Epithelial cell of esophagus (primary cell): Measurements from ENCODE around the gene KRT74.
A peak's percentile ranks its signal among the peaks of the same experiment; 100 is the strongest.

Source experiments
- DNase-seq: peaks from one replicate; pipeline ENCODE4 v3.0.0; 2010; ENCODE audit warnings: low read depth
- H3K4me3 ChIP-seq: 2 replicates; pipeline ENCODE4 v1.5.1; 2011; ENCODE audit warnings: mild to moderate bottlenecking, low read length, control low read depth
- CTCF ChIP-seq: IDR thresholded peaks from 2 replicates; pipeline ENCODE4 v1.5.1; 2011; ENCODE audit warnings: low read depth, mild to moderate bottlenecking, low read length, control low read depth, inconsistent platforms; ENCODE audit not compliant: insufficient read depth; ENCODE audit errors: missing control alignments

Gene KRT74

GRCh38 chr12:52591521-52591920 is 17.9 kb upstream of the KRT74 start:
- DNase-seq = no peak
- no peak overlapping the region for H3K4me3 ChIP-seq
- TF ChIP-seq CTCF = no peak

- no peak for DNase-seq
- TF ChIP-seq CTCF = no peak
- no peak overlapping the region for H3K4me3 ChIP-seq
These were observed 16.4 kb upstream of the KRT74 start for GRCh38 chr12:52590021-52590420.

- DNase-seq = no peak
- H3K4me3 ChIP-seq = no peak overlapping the region
- no peak for TF ChIP-seq CTCF
These were observed 13.9 kb upstream of the KRT74 start for GRCh38 chr12:52587563-52587962.

GRCh38 chr12:52585946-52586345 is 12.3 kb upstream of the KRT74 start:
- DNase-seq = no peak
- H3K4me3 ChIP-seq = no peak overlapping the region
- TF ChIP-seq CTCF = no peak

GRCh38 chr12:52585066-52585465 is 11.4 kb upstream of the KRT74 start:
- no peak for TF ChIP-seq CTCF
- DNase-seq = no peak
- H3K4me3 ChIP-seq = no peak overlapping the region

- no peak for TF ChIP-seq CTCF
- no peak for DNase-seq
- no peak overlapping the region for H3K4me3 ChIP-seq
These were observed 10.6 kb upstream of the KRT74 start for GRCh38 chr12:52584156-52584682.

GRCh38 chr12:52582971-52583456 is 9.4 kb upstream of the KRT74 start:
- DNase-seq = peak; percentile 98
- H3K4me3 ChIP-seq = no peak overlapping the region
- peak; percentile 90 for TF ChIP-seq CTCF
